ENCODE results near the gene CALN1. TPM values are rescaled to one million over a fixed set of nuclear protein-coding genes. Genes with fewer than 3 reads are reported as not detected.

CALN1 gene
- total and polyA plus RNA-seq, 2 of the 8 experiments (the other 6 are each of a cell fraction or from before 2014, with no cell fraction given), result 6.4 to 15.2 TPM

GRCh38 chr7:71996141-71996540 is 416.0 kb downstream of the CALN1 start:
- no peak overlapping the region for H3K4ac ChIP-seq (replicated peaks; ENCODE audit: insufficient read length, low read depth, low read length)
- CTCF ChIA-PET (ENCODE audit: partially characterized antibody), result interaction anchor here (1.3 kb wide), 1 partner anchor 337 kb away, joined by 3 read pairs; no protein-coding TSS in a partner anchor
- H4K91ac ChIP-seq (replicated peaks; ENCODE audit: insufficient read length, low read length), result no peak overlapping the region
- TF ChIP-seq GABPA (IDR thresholded peaks at IDR 0.05; ENCODE audit: borderline replicate concordance, insufficient read depth, low read length), result no peak
- no peak for TF ChIP-seq POLR2AphosphoS5 (IDR thresholded peaks at IDR 0.05; ENCODE audit: low read depth, low read length)
- TF ChIP-seq HDAC6 (IDR thresholded peaks at IDR 0.05; ENCODE audit: low read depth, low read length), result no peak
- no peaks in the 10 kb centered on the region for H3K9me3 ChIP-seq (ENCODE audit: insufficient read depth in 2 of 2, low read depth in 1 of 2, low read length in 1 of 2)
- no peak overlapping the region for H2AFZ ChIP-seq (ENCODE audit: low read length)
- WGBS, 2 experiments (ENCODE audit: extremely low coverage in 1 of 2, insufficient coverage in 1 of 2, insufficient read length in 1 of 2, insufficient replicate concordance in 2 of 2, low coverage in 1 of 2, low lambda C conversion rate in 2 of 2, missing lambda C conversion rate in 1 of 2), result 100% methylated on average over 2 of the region's 2 CpGs; no CpG with 5 or more reads in 1 of the 2 experiments
- H3K23ac ChIP-seq (ENCODE audit: insufficient read length), result no peak overlapping the region
- H3K4me3 ChIP-seq (ENCODE audit: extremely low read depth in 1 of 4, insufficient read depth in 2 of 4, low read depth in 3 of 4, low read length in 4 of 4), result no peak overlapping the region
- H3K56ac ChIP-seq (replicated peaks; ENCODE audit: insufficient read length, low read depth, low read length), result no peak overlapping the region
- H3K18ac ChIP-seq (ENCODE audit: extremely low read depth, low read length), result no peak overlapping the region
- H3K4me1 ChIP-seq (replicated peaks in 1 of 4; ENCODE audit: control insufficient read depth in 3 of 4, insufficient read depth in 4 of 4, low read length in 3 of 4), result no peaks in the 10 kb centered on the region
- no peak for FAIRE-seq
- H3K9ac ChIP-seq (replicated peaks in 1 of 4; ENCODE audit: extremely low read depth in 1 of 4, low read depth in 3 of 4, low read length in 3 of 4), result no peak overlapping the region
- H3K79me2 ChIP-seq (ENCODE audit: control insufficient read depth in 1 of 2, insufficient read depth in 2 of 2, low read length in 2 of 2), result no peaks in the 10 kb centered on the region
- H4K8ac ChIP-seq (ENCODE audit: extremely low read depth, insufficient read depth, low read length), result no peak overlapping the region
- H3K36me3 ChIP-seq (ENCODE audit: control insufficient read depth in 2 of 4, insufficient read depth in 4 of 4, low read length in 3 of 4), result no peaks in the 10 kb centered on the region
- H3K79me1 ChIP-seq (ENCODE audit: low read depth, low read length), result no peaks in the 10 kb centered on the region
- no peak overlapping the region for H4K5ac ChIP-seq (ENCODE audit: insufficient read length, low read depth, low read length)
- H3K4me2 ChIP-seq (ENCODE audit: insufficient read depth in 1 of 2, low read depth in 2 of 2, low read length in 2 of 2), result no peak overlapping the region
- H3K14ac ChIP-seq (ENCODE audit: insufficient read length), result no peak overlapping the region
- no peaks in the 10 kb centered on the region for H4K20me1 ChIP-seq (replicated peaks in 1 of 2; ENCODE audit: control insufficient read depth in 1 of 2, insufficient read depth in 2 of 2, low read length in 2 of 2)
- no peak overlapping the region for H2AK5ac ChIP-seq (ENCODE audit: low read depth, low read length)
- H2BK120ac ChIP-seq (replicated peaks; ENCODE audit: low read depth, low read length), result no peak overlapping the region
- POLR2A ChIA-PET (ENCODE audit: partially characterized antibody), result no interaction called here
- H3K23me2 ChIP-seq (ENCODE audit: low read depth, low read length), result no peaks in the 10 kb centered on the region
- no peaks in the 10 kb centered on the region for H3K27me3 ChIP-seq (replicated peaks in 1 of 4; ENCODE audit: control insufficient read depth in 3 of 4, extremely low read depth in 1 of 4, insufficient read depth in 3 of 4, low read length in 3 of 4)
- no peak overlapping the region for H2BK15ac ChIP-seq (ENCODE audit: low read length)
- H2BK12ac ChIP-seq (ENCODE audit: low read depth, low read length), result no peak overlapping the region
- H3K27ac ChIP-seq (ENCODE audit: low read depth, low read length), result no peak overlapping the region
- peak in 1 of 2 experiments; percentile 10 for DNase-seq (ENCODE audit: low read depth in 1 of 2, low spot score in 2 of 2)
- H2BK20ac ChIP-seq (ENCODE audit: low read length), result no peak overlapping the region
- no peak overlapping the region for H2BK5ac ChIP-seq (ENCODE audit: low read depth, low read length)

Data from H1 (cell line).